HCT116 (cell line): Measurements from ENCODE around the gene EVC2. TPM values are rescaled to one million over a fixed set of nuclear protein-coding genes. Genes with fewer than 3 reads are reported as not detected.

ENCODE experiments used
- ATAC-seq: fragments of 200-7000 bp; cut with Tn5 transposase; 2 replicates; pipeline ENCODE4 v1.9.1; 2020; ENCODE audit warnings: mild to moderate bottlenecking, moderate library complexity
- BruUV-seq: library from RNA; stranded (reverse); fragments of 400-500 nt; replicated peaks from 2 replicates; lab custom pipeline; 2021; lab: Mats Ljungman, UMichigan
- CTCF ChIA-PET: fragments of 300-600 bp; sonication (Branson Sonifier 250); formaldehyde crosslinking; loops from one replicate; lab custom pipeline; 2021; ENCODE audit warnings: antibody characterized with exemption; lab: Charles Lee
- POLR2A ChIA-PET: fragments of 300-600, 350-600 bp; sonication (Branson Sonifier 250); formaldehyde crosslinking; loops from one replicate; lab custom pipeline; 2021; ENCODE audit warnings: antibody characterized with exemption; lab: Charles Lee
- RAD21 ChIA-PET, 2 experiments: fragments of 300-600 bp; sonication (Branson Sonifier 250); formaldehyde crosslinking; loops; one replicate each; lab custom pipeline; 2023; ENCODE audit warnings: low total read pairs in 2 of 2; ENCODE audit not compliant: uncharacterized antibody in 2 of 2, unreplicated experiment in 2 of 2, low non-redundant PET in 1 of 2; lab: Charles Lee
- DNase-seq: peaks from one replicate; pipeline ENCODE4 v3.0.0-alpha.2; 2010; ENCODE audit warnings: low read depth, low spot score
- H2AFZ ChIP-seq: fragments of 200-600 bp; shearing (Covaris generic), sonication (generic); 2 replicates; pipeline ENCODE4 v1.6.1; 2017; ENCODE audit warnings: low read depth, mixed run types, mixed read lengths, antibody characterized with exemption, low read length; ENCODE audit not compliant: poor library complexity, severe bottlenecking
- H3K27ac ChIP-seq: 2 replicates; pipeline ENCODE4 v1.5.1; 2012; ENCODE audit warnings: low read depth, low read length
- H3K27me3 ChIP-seq: fragments of 200-600 bp; sonication (generic); 2 replicates; pipeline ENCODE4 v1.6.1; 2016; ENCODE audit warnings: mixed run types, low read length, mixed read lengths; ENCODE audit not compliant: insufficient read depth
- H3K36me3 ChIP-seq, 2 experiments: fragments of 200-500 bp in 1 of 2; fragments of 200-600 bp in 1 of 2; sonication (Bioruptor generic) in 1 of 2; sonication (generic) in 1 of 2; 2 replicates each; pipeline versions ENCODE4 v1.5.1 to v1.6.1; 2014 to 2016; ENCODE audit warnings: low read length in 2 of 2, inconsistent platforms in 1 of 2, mixed read lengths in 1 of 2, mixed run types in 1 of 2; ENCODE audit not compliant: insufficient read depth in 2 of 2, control insufficient read depth in 1 of 2
- H3K4me1 ChIP-seq, 2 experiments: fragments of 200-600 bp in 1 of 2; sonication (generic) in 1 of 2; 2 replicates each; pipeline versions ENCODE4 v1.5.1 to v1.6.1; 2012 to 2017; ENCODE audit warnings: low read length in 2 of 2, inconsistent platforms in 1 of 2, mild to moderate bottlenecking in 1 of 2, mixed read lengths in 1 of 2, mixed run types in 1 of 2, moderate library complexity in 1 of 2; ENCODE audit not compliant: insufficient read depth in 2 of 2, control insufficient read depth in 1 of 2
- H3K4me2 ChIP-seq: fragments of 200-600 bp; sonication (generic); 2 replicates; pipeline ENCODE4 v1.6.1; 2017; ENCODE audit warnings: mixed run types, low read length, mixed read lengths
- H3K4me3 ChIP-seq, 2 experiments: fragments of 200-600 bp in 1 of 2; sonication (generic) in 1 of 2; replicated peaks in 1 of 2; 2 replicates each; pipeline ENCODE4 v1.5.1; 2011 to 2016; ENCODE audit warnings: low read length in 2 of 2, control low read depth in 1 of 2, low read depth in 1 of 2, mild to moderate bottlenecking in 1 of 2, mixed read lengths in 1 of 2, mixed run types in 1 of 2
- H3K79me2 ChIP-seq: fragments of 200-600 bp; sonication (generic); 2 replicates; pipeline ENCODE4 v1.6.1; 2017; ENCODE audit warnings: mild to moderate bottlenecking, mixed run types, low read length, moderate library complexity, mixed read lengths; ENCODE audit not compliant: insufficient read depth
- H3K9ac ChIP-seq: fragments of 200-600 bp; sonication (generic); 2 replicates; pipeline ENCODE4 v1.6.1; 2016; ENCODE audit warnings: low read length, mixed read lengths
- H3K9me2 ChIP-seq: fragments of 200-600 bp; sonication (generic), shearing (Covaris generic); 2 replicates; pipeline ENCODE4 v1.6.1; 2017; ENCODE audit warnings: mixed run types, mild to moderate bottlenecking, moderate library complexity; ENCODE audit not compliant: insufficient read depth
- H3K9me3 ChIP-seq, 2 experiments: fragments of 200-500 bp in 1 of 2; fragments of 200-600 bp in 1 of 2; sonication (Bioruptor generic) in 1 of 2; sonication (generic) in 1 of 2; 2 replicates each; pipeline ENCODE4 v1.6.1; 2014 to 2017; ENCODE audit warnings: low read length in 2 of 2, mixed read lengths in 2 of 2, inconsistent platforms in 1 of 2, low read depth in 1 of 2, mild to moderate bottlenecking in 1 of 2, mixed run types in 1 of 2, moderate library complexity in 1 of 2; ENCODE audit not compliant: control insufficient read depth in 1 of 2, insufficient read depth in 1 of 2
- H4K20me1 ChIP-seq: fragments of 200-600 bp; sonication (generic), shearing (Covaris generic); 2 replicates; pipeline ENCODE4 v1.6.1; 2017; ENCODE audit warnings: mixed run types, mild to moderate bottlenecking, moderate library complexity; ENCODE audit not compliant: insufficient read depth
- CBX3 ChIP-seq: IDR thresholded peaks from 2 replicates; pipeline ENCODE4 v1.6.1; 2012; ENCODE audit warnings: low read depth
- CEBPB ChIP-seq: IDR thresholded peaks from 2 replicates; pipeline ENCODE4 v1.6.1; 2012; ENCODE audit warnings: low read depth
- EZH2 ChIP-seq: fragments of 200-600 bp; sonication (generic); IDR thresholded peaks from 2 replicates; pipeline ENCODE4 v1.6.1; 2017; ENCODE audit warnings: antibody characterized with exemption, mixed run types
- EZH2phosphoT487 ChIP-seq: fragments of 200-600 bp; IDR thresholded peaks from 2 replicates; pipeline ENCODE4 v1.6.1; 2018; ENCODE audit warnings: antibody characterized with exemption, borderline replicate concordance
- FOSL1 ChIP-seq: IDR thresholded peaks from 2 replicates; pipeline ENCODE4 v1.6.1; 2012; ENCODE audit warnings: low read depth
- JUND ChIP-seq: IDR thresholded peaks from 2 replicates; pipeline ENCODE4 v1.6.1; 2012
- POLR2AphosphoS5 ChIP-seq: IDR thresholded peaks from 2 replicates; pipeline ENCODE4 v1.6.1; 2011; ENCODE audit warnings: mild to moderate bottlenecking, low read depth, low read length, moderate library complexity
- RAD21 ChIP-seq: IDR thresholded peaks from 2 replicates; pipeline ENCODE4 v1.6.1; 2012; ENCODE audit warnings: low read depth, mild to moderate bottlenecking
- SIN3A ChIP-seq: IDR thresholded peaks from 2 replicates; pipeline ENCODE4 v1.6.1; 2012; ENCODE audit warnings: low read depth
- TCF7L2 ChIP-seq: IDR thresholded peaks from 2 replicates; pipeline ENCODE4 v1.7.0; 2011; ENCODE audit warnings: borderline replicate concordance, inconsistent platforms; ENCODE audit not compliant: insufficient read depth, insufficient read length; ENCODE audit errors: extremely low read depth
- YY1 ChIP-seq: IDR thresholded peaks from 2 replicates; pipeline ENCODE4 v1.6.1; 2011; ENCODE audit warnings: low read length, low read depth, moderate library complexity, mild to moderate bottlenecking; ENCODE audit not compliant: insufficient replicate concordance; ENCODE audit errors: extremely low read depth
- ZFX ChIP-seq: fragments of 450-650 bp; IDR thresholded peaks from 2 replicates; pipeline ENCODE4 v1.6.1; 2017
- ZNF274 ChIP-seq: fragments of 200-500 bp; sonication (Bioruptor generic); IDR thresholded peaks from 2 replicates; pipeline ENCODE4 v1.6.1; 2014; ENCODE audit warnings: mild to moderate bottlenecking, low read depth, low read length, inconsistent platforms
- intact Hi-C: fragments of 100-400 bp; cut with micrococcal nuclease; formaldehyde crosslinking; loops from 2 replicates; pipeline ENCODE4 v1.10.0; 2022
- total RNA-seq: library from RNA; stranded (reverse); gene quantifications from one replicate; pipeline ENCODE4 v1.2.1, GENCODE V29; 2021; ENCODE audit not compliant: unreplicated experiment
- TF ChIP-seq, protein P1 (sequence below): IDR thresholded peaks from 2 replicates; pipeline ENCODE4 v1.6.1; 2012

Gene EVC2
- total RNA-seq, 1 experiment from 2014 or later: not detected

DNA sequence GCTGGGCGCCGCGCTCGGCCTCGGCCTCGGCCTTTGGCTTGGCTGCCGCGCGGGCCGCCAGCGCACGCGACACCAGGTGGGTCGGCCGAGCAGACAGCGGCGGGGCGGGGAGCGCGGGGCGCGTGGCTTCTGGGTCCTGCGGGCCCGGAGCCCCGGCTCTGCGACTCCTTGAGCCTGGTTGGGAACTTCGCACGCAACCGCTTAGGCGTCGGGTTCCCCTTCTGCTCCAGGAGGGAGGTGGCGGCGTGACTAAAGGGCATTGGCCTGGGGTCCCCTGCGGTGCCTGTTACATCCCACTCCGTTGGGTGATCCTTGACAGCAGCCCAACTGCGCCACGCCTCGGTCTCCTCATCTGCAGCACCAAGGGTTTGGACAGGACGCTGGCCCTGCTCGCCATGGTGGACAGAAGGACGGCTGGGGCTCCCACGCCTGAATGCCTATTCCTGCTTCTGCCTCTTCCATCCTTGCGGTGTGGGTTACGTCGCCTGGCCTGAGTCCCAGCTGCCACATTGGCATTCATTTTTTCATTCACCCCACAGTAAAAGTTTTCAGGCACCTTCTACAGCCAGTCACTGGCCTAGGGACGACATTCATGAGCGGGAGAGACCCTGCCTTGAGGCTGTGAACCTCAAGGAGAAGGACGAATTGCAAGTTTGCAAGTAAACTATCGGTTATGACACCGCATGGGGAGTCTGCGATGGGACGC lies 3.3 kb upstream of the EVC2 start:
- no peaks in the 10 kb centered on the region for H3K9me3 ChIP-seq
- no peaks in the 10 kb centered on the region for H3K36me3 ChIP-seq
- BruUV-seq: no TSS peak
- no peak overlapping the region for H3K9ac ChIP-seq
- POLR2A ChIA-PET: no interaction called here
- H4K20me1 ChIP-seq: no peaks in the 10 kb centered on the region
- H2AFZ ChIP-seq: no peak overlapping the region
- DNase-seq: no peak
- no peaks in the 10 kb centered on the region for H3K4me1 ChIP-seq
- no peak overlapping the region for H3K4me2 ChIP-seq
- ATAC-seq: no peak
- no peaks in the 10 kb centered on the region for H3K9me2 ChIP-seq
- intact Hi-C loops: no loop called here
- no peak overlapping the region for H3K4me3 ChIP-seq
- TF ChIP-seq SIN3A (no peak), TCF7L2 (no peak), RAD21 (no peak), CEBPB (no peak), ZFX (no peak), YY1 (no peak), CBX3 (no peak), JUND (no peak), ZNF274 (no peak), EZH2phosphoT487 (no peak), FOSL1 (no peak), POLR2AphosphoS5 (no peak), EZH2 (no peak)
- TF ChIP-seq, protein P1, sequence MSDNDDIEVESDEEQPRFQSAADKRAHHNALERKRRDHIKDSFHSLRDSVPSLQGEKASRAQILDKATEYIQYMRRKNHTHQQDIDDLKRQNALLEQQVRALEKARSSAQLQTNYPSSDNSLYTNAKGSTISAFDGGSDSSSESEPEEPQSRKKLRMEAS: no peak
- TF ChIP-seq, all 23 proteins: peak for 0
- H3K79me2 ChIP-seq: no peaks in the 10 kb centered on the region
- RAD21 ChIA-PET: no interaction called here
- CTCF ChIA-PET: no interaction called here
- no peak overlapping the region for H3K27ac ChIP-seq
- peaks cover 3% of the 10 kb centered on the region; the same call in 1 of the 2 replicates for H3K27me3 ChIP-seq
